Measurements from ENCODE around the gene TAOK3. TPM values are rescaled to one million over a fixed set of nuclear protein-coding genes. Genes with fewer than 3 reads are reported as not detected.

TAOK3 gene
- total and polyA plus RNA-seq, 9 of the 15 experiments (the other 6 are each of a cell fraction or from before 2014, with no cell fraction given), result 24.3 to 83.5 (median 47.1) TPM

DNA sequence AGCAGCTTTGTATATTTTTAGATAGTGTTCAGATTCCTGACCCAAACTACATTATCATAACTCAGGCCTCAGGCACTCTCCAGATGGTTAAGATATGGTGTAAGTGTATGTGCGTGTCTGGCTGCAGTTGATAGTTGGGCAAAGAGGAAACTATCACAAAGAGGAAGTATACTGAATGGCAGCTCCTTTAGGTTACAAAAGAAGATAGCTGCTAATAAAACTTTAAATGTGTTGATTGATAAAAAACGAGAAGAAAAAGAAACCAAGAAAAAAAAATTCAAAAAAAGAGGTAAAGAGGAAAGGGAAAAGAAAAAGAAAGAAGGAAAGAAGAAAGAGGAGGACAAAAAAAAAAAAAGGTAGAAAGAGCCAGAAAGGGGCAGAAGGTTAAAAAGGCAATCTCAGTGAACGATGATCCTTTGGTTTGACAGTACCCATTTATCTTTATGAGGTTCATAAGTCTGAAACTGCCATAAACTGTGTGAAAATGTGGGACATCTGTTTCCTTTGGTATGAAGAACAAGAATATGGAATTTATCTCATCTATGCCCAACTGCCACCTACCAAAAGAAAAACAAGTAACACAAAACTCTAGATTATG lies 42.2 kb downstream of the TAOK3 start (continued):
- TF ChIP-seq, protein P1, sequence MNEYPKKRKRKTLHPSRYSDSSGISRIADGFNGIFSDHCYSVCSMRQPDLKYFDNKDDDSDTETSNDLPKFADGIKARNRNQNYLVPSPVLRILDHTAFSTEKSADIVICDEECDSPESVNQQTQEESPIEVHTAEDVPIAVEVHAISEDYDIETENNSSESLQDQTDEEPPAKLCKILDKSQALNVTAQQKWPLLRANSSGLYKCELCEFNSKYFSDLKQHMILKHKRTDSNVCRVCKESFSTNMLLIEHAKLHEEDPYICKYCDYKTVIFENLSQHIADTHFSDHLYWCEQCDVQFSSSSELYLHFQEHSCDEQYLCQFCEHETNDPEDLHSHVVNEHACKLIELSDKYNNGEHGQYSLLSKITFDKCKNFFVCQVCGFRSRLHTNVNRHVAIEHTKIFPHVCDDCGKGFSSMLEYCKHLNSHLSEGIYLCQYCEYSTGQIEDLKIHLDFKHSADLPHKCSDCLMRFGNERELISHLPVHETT (CRISPR knock-in tag; conservative IDR thresholded peaks at IDR 0.05 in 1 of 2, IDR thresholded peaks at IDR 0.05 in 1 of 2), result peak in 1 of 2 experiments; percentile 79; a peak in 2 of 4 replicates
- TF ChIP-seq, protein P2, sequence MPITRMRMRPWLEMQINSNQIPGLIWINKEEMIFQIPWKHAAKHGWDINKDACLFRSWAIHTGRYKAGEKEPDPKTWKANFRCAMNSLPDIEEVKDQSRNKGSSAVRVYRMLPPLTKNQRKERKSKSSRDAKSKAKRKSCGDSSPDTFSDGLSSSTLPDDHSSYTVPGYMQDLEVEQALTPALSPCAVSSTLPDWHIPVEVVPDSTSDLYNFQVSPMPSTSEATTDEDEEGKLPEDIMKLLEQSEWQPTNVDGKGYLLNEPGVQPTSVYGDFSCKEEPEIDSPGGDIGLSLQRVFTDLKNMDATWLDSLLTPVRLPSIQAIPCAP (CRISPR knock-in tag; IDR thresholded peaks at IDR 0.05; ENCODE audit: borderline replicate concordance), result no peak
- TF ChIP-seq ATF7 (IDR thresholded peaks at IDR 0.05) (peak; percentile 32; the same call in 1 of the 2 replicates), MAFK (IDR thresholded peaks at IDR 0.05; ENCODE audit: low read length) (no peak), SIN3B (IDR thresholded peaks at IDR 0.05; ENCODE audit: low read depth) (no peak), CBFA2T3 (IDR thresholded peaks at IDR 0.05) (peak; percentile 98), ETS1 (conservative IDR thresholded peaks at IDR 0.05; ENCODE audit: control insufficient read depth, low read depth, low read length) (no peak), CLOCK (CRISPR knock-in tag; IDR thresholded peaks at IDR 0.05; ENCODE audit: borderline replicate concordance) (no peak), NRF1 (conservative IDR thresholded peaks at IDR 0.05 in 1 of 2, IDR thresholded peaks at IDR 0.05 in 1 of 2) (peak in 1 of 2 experiments; percentile 21; a peak in 1 of 4 replicates), ZNF584 (CRISPR knock-in tag; IDR thresholded peaks at IDR 0.05; ENCODE audit: low read depth) (0 out of 2 replicates have a peak, but pooled peaks have one; percentile 33), ZFP36 (IDR thresholded peaks at IDR 0.05; ENCODE audit: low read depth, low read length, partially characterized antibody) (no peak), IRF2 (CRISPR knock-in tag; IDR thresholded peaks at IDR 0.05) (no peak), KLF10 (CRISPR knock-in tag; IDR thresholded peaks at IDR 0.05) (no peak), CCNT2 (IDR thresholded peaks at IDR 0.05; ENCODE audit: borderline replicate concordance, extremely low read depth, insufficient read length, low read depth, low read length) (peak; percentile 92), ILK (tag; IDR thresholded peaks at IDR 0.05; ENCODE audit: borderline replicate concordance, low read depth) (no peak), TOE1 (IDR thresholded peaks at IDR 0.05; ENCODE audit: borderline replicate concordance) (peak; percentile 24; the same call in 1 of the 2 replicates), TOE1 (CRISPR knock-in tag; IDR thresholded peaks at IDR 0.05; ENCODE audit: borderline replicate concordance, low read depth) (no peak), NUFIP1 (IDR thresholded peaks at IDR 0.05; ENCODE audit: partially characterized antibody) (no peak)
- TF ChIP-seq, protein P3, sequence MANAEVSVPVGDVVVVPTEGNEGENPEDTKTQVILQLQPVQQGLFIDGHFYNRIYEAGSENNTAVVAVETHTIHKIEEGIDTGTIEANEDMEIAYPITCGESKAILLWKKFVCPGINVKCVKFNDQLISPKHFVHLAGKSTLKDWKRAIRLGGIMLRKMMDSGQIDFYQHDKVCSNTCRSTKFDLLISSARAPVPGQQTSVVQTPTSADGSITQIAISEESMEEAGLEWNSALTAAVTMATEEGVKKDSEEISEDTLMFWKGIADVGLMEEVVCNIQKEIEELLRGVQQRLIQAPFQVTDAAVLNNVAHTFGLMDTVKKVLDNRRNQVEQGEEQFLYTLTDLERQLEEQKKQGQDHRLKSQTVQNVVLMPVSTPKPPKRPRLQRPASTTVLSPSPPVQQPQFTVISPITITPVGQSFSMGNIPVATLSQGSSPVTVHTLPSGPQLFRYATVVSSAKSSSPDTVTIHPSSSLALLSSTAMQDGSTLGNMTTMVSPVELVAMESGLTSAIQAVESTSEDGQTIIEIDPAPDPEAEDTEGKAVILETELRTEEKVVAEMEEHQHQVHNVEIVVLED (CRISPR knock-in tag; IDR thresholded peaks at IDR 0.05), result no peak

Measured in K562 (cell line).